ENCODE measurements around the gene CCDC15.
"Not testable (repeated sequence)": the region's sequence is repeated elsewhere in the genome, so short reads cannot be mapped to it uniquely, and the experiment has no call there.

- TF ChIP-seq, protein P1, sequence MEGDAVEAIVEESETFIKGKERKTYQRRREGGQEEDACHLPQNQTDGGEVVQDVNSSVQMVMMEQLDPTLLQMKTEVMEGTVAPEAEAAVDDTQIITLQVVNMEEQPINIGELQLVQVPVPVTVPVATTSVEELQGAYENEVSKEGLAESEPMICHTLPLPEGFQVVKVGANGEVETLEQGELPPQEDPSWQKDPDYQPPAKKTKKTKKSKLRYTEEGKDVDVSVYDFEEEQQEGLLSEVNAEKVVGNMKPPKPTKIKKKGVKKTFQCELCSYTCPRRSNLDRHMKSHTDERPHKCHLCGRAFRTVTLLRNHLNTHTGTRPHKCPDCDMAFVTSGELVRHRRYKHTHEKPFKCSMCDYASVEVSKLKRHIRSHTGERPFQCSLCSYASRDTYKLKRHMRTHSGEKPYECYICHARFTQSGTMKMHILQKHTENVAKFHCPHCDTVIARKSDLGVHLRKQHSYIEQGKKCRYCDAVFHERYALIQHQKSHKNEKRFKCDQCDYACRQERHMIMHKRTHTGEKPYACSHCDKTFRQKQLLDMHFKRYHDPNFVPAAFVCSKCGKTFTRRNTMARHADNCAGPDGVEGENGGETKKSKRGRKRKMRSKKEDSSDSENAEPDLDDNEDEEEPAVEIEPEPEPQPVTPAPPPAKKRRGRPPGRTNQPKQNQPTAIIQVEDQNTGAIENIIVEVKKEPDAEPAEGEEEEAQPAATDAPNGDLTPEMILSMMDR (conservative IDR thresholded peaks at IDR 0.05; ENCODE audit: low read depth, low read length) = not testable (repeated sequence)
- TF ChIP-seq EZH2phosphoT487 (IDR thresholded peaks at IDR 0.05; ENCODE audit: borderline replicate concordance, low read length) = not testable (repeated sequence)
Measured at GRCh38 chr11:125089481-125089880, 135.5 kb downstream of the CCDC15 start.

All from PC-3 (cell line).